IMR-90 (cell line): Measurements from ENCODE around the gene KCNQ1. TPM values are rescaled to one million over a fixed set of nuclear protein-coding genes. Genes with fewer than 3 reads are reported as not detected.

ENCODE experiments used
- ATAC-seq: fragments of 200-7000 bp; cut with Tn5 transposase; 2 replicates; pipeline ENCODE4 v1.9.1; 2020; ENCODE audit warnings: low read depth, mild to moderate bottlenecking, moderate library complexity
- BruUV-seq: library from RNA; stranded (reverse); fragments of 400-500 nt; replicated peaks from 2 replicates; lab custom pipeline; 2021; lab: Mats Ljungman, UMichigan
- CTCF ChIA-PET: fragments of 300-600 bp; formaldehyde crosslinking; extraction: SDS; loops from one replicate; lab custom pipeline; 2021; ENCODE audit warnings: antibody characterized with exemption; lab: Yijun Ruan, JAX
- POLR2A ChIA-PET: fragments of 300-600 bp; sonication (Branson Sonifier 250); formaldehyde crosslinking; loops from one replicate; lab custom pipeline; 2022; ENCODE audit warnings: antibody characterized with exemption; ENCODE audit not compliant: unreplicated experiment; lab: Charles Lee
- DNase-seq: peaks from one replicate; pipeline ENCODE4 v3.0.0; 2013
- H2AFZ ChIP-seq: replicated peaks from 2 replicates; pipeline ENCODE3; 2013; ENCODE audit warnings: low read length, mild to moderate bottlenecking; ENCODE audit not compliant: poor library complexity
- H2AK5ac ChIP-seq: 2 replicates; pipeline ENCODE4 v1.6.1; 2013; ENCODE audit warnings: low read depth, low read length, inconsistent platforms
- H2AK9ac ChIP-seq: replicated peaks from 2 replicates; pipeline ENCODE3; 2013; ENCODE audit warnings: mild to moderate bottlenecking, low read depth, low read length, moderate library complexity; ENCODE audit not compliant: poor library complexity
- H2BK120ac ChIP-seq: 2 replicates; pipeline ENCODE4 v1.6.1; 2013; ENCODE audit warnings: low read depth, low read length, inconsistent platforms
- H2BK15ac ChIP-seq: 3 replicates; pipeline ENCODE4 v1.6.1; 2013; ENCODE audit warnings: low read depth, low read length, inconsistent platforms
- H2BK20ac ChIP-seq: 2 replicates; pipeline ENCODE4 v1.6.1; 2013; ENCODE audit warnings: low read depth, mild to moderate bottlenecking, inconsistent platforms, low read length, moderate library complexity
- H2BK5ac ChIP-seq: 2 replicates; pipeline ENCODE4 v1.6.1; 2013; ENCODE audit warnings: mild to moderate bottlenecking, low read depth, low read length, inconsistent platforms; ENCODE audit not compliant: poor library complexity, severe bottlenecking
- H3K14ac ChIP-seq: replicated peaks from 2 replicates; pipeline ENCODE4 v1.6.1; 2013; ENCODE audit warnings: low read depth, low read length, inconsistent platforms
- H3K18ac ChIP-seq: 2 replicates; pipeline ENCODE4 v1.6.1; 2013; ENCODE audit warnings: low read depth, low read length, control low read depth
- H3K23ac ChIP-seq: 2 replicates; pipeline ENCODE4 v1.6.1; 2013; ENCODE audit warnings: low read depth, low read length, inconsistent platforms
- H3K27ac ChIP-seq: 2 replicates; pipeline ENCODE4 v1.5.1; 2013; ENCODE audit warnings: mild to moderate bottlenecking, control low read depth, low read length; ENCODE audit not compliant: insufficient read depth
- H3K27me3 ChIP-seq: 2 replicates; pipeline ENCODE4 v1.6.1; 2013; ENCODE audit warnings: low read length; ENCODE audit not compliant: control insufficient read depth, insufficient read depth
- H3K36me3 ChIP-seq: 2 replicates; pipeline ENCODE4 v1.6.1; 2013; ENCODE audit warnings: low read length, mixed read lengths; ENCODE audit not compliant: control insufficient read depth, insufficient read depth
- H3K4ac ChIP-seq: 2 replicates; pipeline ENCODE4 v1.6.1; 2013; ENCODE audit warnings: low read depth, low read length, inconsistent platforms
- H3K4me1 ChIP-seq: 2 replicates; pipeline ENCODE4 v1.6.1; 2013; ENCODE audit warnings: low read length, mixed read lengths; ENCODE audit not compliant: control insufficient read depth, insufficient read depth
- H3K4me2 ChIP-seq: 2 replicates; pipeline ENCODE4 v1.6.1; 2013; ENCODE audit warnings: low read depth, mild to moderate bottlenecking, control low read depth, low read length, moderate library complexity
- H3K4me3 ChIP-seq: 2 replicates; pipeline ENCODE4 v1.5.1; 2013; ENCODE audit warnings: low read depth, mild to moderate bottlenecking, control low read depth, low read length, moderate library complexity; ENCODE audit not compliant: insufficient read depth
- H3K56ac ChIP-seq: 2 replicates; pipeline ENCODE4 v1.6.1; 2013; ENCODE audit warnings: low read length, inconsistent platforms; ENCODE audit not compliant: insufficient read depth; ENCODE audit errors: extremely low read depth
- H3K79me1 ChIP-seq, 2 experiments: 2 replicates each; pipeline ENCODE4 v1.6.1; 2013; ENCODE audit warnings: low read length in 2 of 2, inconsistent platforms in 1 of 2, low read depth in 1 of 2
- H3K9ac ChIP-seq: 2 replicates; pipeline ENCODE4 v1.6.1; 2013; ENCODE audit warnings: low read depth, low read length, control low read depth
- H3K9me1 ChIP-seq: 2 replicates; pipeline ENCODE4 v1.6.1; 2013; ENCODE audit warnings: low read length, inconsistent platforms; ENCODE audit not compliant: insufficient read depth
- H3K9me3 ChIP-seq: 2 replicates; pipeline ENCODE4 v1.6.1; 2013; ENCODE audit warnings: low read length; ENCODE audit not compliant: control insufficient read depth, insufficient read depth
- H4K20me1 ChIP-seq: 2 replicates; pipeline ENCODE4 v1.6.1; 2013; ENCODE audit warnings: low read length, inconsistent platforms; ENCODE audit not compliant: insufficient read depth
- H4K5ac ChIP-seq: 2 replicates; pipeline ENCODE4 v1.6.1; 2013; ENCODE audit warnings: mild to moderate bottlenecking, low read depth, low read length, control low read depth
- H4K8ac ChIP-seq, 2 experiments: 2 replicates each; pipeline ENCODE4 v1.6.1; 2013; ENCODE audit warnings: low read depth in 2 of 2, low read length in 2 of 2, control low read depth in 1 of 2, inconsistent platforms in 1 of 2
- H4K91ac ChIP-seq: 2 replicates; pipeline ENCODE4 v1.6.1; 2013; ENCODE audit warnings: low read depth, low read length, inconsistent platforms; ENCODE audit not compliant: insufficient read depth
- ELK1 ChIP-seq: fragments of 150-350 bp; IDR thresholded peaks from 2 replicates; pipeline ENCODE4 v1.6.1; 2016; ENCODE audit warnings: low read depth, mild to moderate bottlenecking, low read length, moderate library complexity, borderline replicate concordance
- MAFK ChIP-seq: IDR thresholded peaks from 2 replicates; pipeline ENCODE4 v1.6.1; 2012; ENCODE audit warnings: low read depth, low read length, improper control_type of control experiment
- MAZ ChIP-seq: IDR thresholded peaks from 2 replicates; pipeline ENCODE4 v1.6.1; 2012; ENCODE audit warnings: low read depth, mild to moderate bottlenecking, low read length, improper control_type of control experiment, moderate library complexity, borderline replicate concordance
- RAD21 ChIP-seq: IDR thresholded peaks from 2 replicates; pipeline ENCODE4 v1.6.1; 2012; ENCODE audit warnings: low read length, improper control_type of control experiment
- WGBS, 2 experiments: methylation state at CpG; one replicate each; pipeline versions ENCODE4 v1.1.5 to v1.1.7; 2013; ENCODE audit warnings: missing lambda C conversion rate in 2 of 2; ENCODE audit not compliant: insufficient read length in 1 of 2; ENCODE audit errors: extremely low coverage in 2 of 2; 5-methylcytosine and 5-hydroxymethylcytosine counted together
- dilution Hi-C: fragments of 300-500 bp; cut with HindIII; formaldehyde crosslinking; loops from one replicate; pipeline ENCODE4 v1.14.3; 2018; ENCODE audit warnings: low sequenced_read_pairs; ENCODE audit not compliant: unreplicated experiment
- in situ Hi-C: fragments of 300-500 bp; cut with MboI; formaldehyde crosslinking; loops from 3 replicates; pipeline ENCODE4 v1.14.3; 2019; ENCODE audit warnings: low sequenced_read_pairs, inconsistent platforms, mixed read lengths
- intact Hi-C: fragments of 100-400 bp; cut with micrococcal nuclease; formaldehyde crosslinking; loops from 2 replicates; pipeline ENCODE4 v1.10.0; 2022
- polyA plus RNA-seq, 3 experiments: library from polyadenylated mRNA; depleted of rRNA; stranded (reverse); fragments of >200 nt; gene quantifications; 2 replicates each; pipeline ENCODE4 v1.2.3, GENCODE V29; 2012; ENCODE audit warnings: low replicate concordance in 1 of 3
- total RNA-seq: library from RNA; depleted of rRNA; stranded (reverse); fragments of >200 nt; gene quantifications from 2 replicates; pipeline ENCODE4 v1.2.3, GENCODE V29; 2012

Gene KCNQ1
- total and polyA plus RNA-seq, 2 of the 4 experiments (the other 2 are of a cell fraction) = 0.07 TPM; not detected in 1

- dilution Hi-C loops = no loop called here
- no peak for ATAC-seq
Measured at GRCh38 chr11:2482745-2483144, 37.9 kb downstream of the KCNQ1 start.

More at GRCh38 chr11:2482745-2483144, 37.9 kb downstream of the KCNQ1 start:
- H2AK9ac ChIP-seq = no peak overlapping the region
- H3K27me3 ChIP-seq = peaks cover 24% of the 10 kb centered on the region
- intact Hi-C loops = no loop called here
- H2BK5ac ChIP-seq = no peak overlapping the region
- H3K18ac ChIP-seq = no peak overlapping the region
- no peaks in the 10 kb centered on the region for H3K4me1 ChIP-seq
- H4K5ac ChIP-seq = no peak overlapping the region
- H3K4me2 ChIP-seq = no peak overlapping the region
- WGBS, 2 experiments = 47% methylated on average over 3 of the region's 5 CpGs; no CpG with 5 or more reads in 1 of the 2 experiments
- no peaks in the 10 kb centered on the region for H3K9me1 ChIP-seq
- no peak overlapping the region for H2AK5ac ChIP-seq
- in situ Hi-C loops = no loop called here
- H3K14ac ChIP-seq = no peak overlapping the region
- DNase-seq = no peak
- H2BK20ac ChIP-seq = no peak overlapping the region
- H3K9ac ChIP-seq = no peak overlapping the region
- no peak for TF ChIP-seq MAZ
- TF ChIP-seq ELK1 = no peak
- TF ChIP-seq RAD21 = no peak
- TF ChIP-seq MAFK = no peak
- H4K20me1 ChIP-seq = no peaks in the 10 kb centered on the region
- H3K9me3 ChIP-seq = no peaks in the 10 kb centered on the region
- H3K79me1 ChIP-seq = no peaks in the 10 kb centered on the region
- H2BK120ac ChIP-seq = no peak overlapping the region
- no peak overlapping the region for H3K4me3 ChIP-seq
- no peaks in the 10 kb centered on the region for H3K36me3 ChIP-seq
- POLR2A ChIA-PET = no interaction called here
- no TSS peak for BruUV-seq
- CTCF ChIA-PET = no interaction called here
- no peak overlapping the region for H3K56ac ChIP-seq
- no peak overlapping the region for H3K23ac ChIP-seq
- no peak overlapping the region for H3K4ac ChIP-seq
- H3K27ac ChIP-seq = no peak overlapping the region
- H4K8ac ChIP-seq = no peak overlapping the region
- H4K91ac ChIP-seq = no peak overlapping the region
- H2BK15ac ChIP-seq = no peak overlapping the region
- no peak overlapping the region for H2AFZ ChIP-seq
